ENCODE data around the gene LRRTM4.

Gene LRRTM4

DNA sequence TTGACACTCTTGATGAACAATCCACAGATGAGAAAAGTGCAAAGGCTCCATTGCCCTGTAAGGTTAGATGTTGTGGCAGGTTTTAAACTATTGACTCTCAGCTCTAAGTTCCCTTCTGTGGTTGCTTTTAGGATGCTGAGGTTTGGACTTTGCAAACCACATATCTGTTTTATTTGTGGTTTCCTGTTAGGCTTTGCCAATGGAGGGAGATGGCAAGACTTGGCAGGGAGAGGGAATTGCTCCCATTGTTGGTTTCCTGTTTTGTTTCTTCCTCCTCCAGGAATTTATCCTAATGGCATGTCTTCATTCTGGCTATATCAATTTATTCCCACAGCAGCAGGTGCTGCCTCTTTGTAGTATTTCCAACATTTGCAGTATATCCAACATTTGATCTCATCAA is 772.3 kb downstream of the LRRTM4 start:
- Mint-ChIP-seq H3K27me3 (ENCODE audit: low read depth, poor library complexity) (no peaks in the 10 kb centered on the region), H3K4me1 (no peaks in the 10 kb centered on the region), H3K4me3 (no peak overlapping the region), H3K27ac (no peak overlapping the region), H3K36me3 (ENCODE audit: low read depth) (no peaks in the 10 kb centered on the region), H3K9me3 (no peaks in the 10 kb centered on the region)
- no peak for DNase-seq
- no peak for TF ChIP-seq CTCF (IDR thresholded peaks at IDR 0.05)

DNA sequence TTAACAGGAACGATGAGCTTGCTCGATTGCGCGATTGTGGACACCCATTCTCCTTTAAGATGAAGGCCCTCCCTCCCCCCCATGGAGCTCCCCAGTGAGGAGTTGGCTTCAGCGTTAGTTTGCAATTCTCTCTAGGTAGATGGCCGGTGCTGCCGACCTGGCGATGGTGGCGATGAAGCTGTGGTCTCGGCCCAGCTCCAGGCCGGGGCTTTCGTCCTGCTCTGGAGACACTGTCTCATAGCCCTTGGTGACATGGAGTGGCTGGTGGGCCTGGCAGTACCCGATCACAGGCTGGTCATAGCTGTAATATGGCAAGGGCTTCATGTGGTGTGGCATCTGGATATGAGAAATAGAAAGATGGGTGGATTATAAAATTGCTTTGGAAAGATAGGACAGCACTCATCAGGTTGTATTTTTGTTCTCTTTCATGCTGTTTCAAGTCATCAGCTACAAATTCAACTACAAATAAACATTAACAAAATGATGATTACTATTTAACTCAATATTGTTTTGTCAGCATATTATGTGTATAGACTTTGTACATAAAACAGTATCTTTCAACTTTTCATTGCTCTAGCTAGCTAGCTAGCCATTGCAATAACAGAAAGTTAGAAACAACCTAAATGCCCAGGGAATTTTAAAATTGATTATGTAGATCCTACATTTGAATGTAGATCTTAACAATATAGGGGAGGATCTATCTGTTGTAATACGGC is 773.4 kb downstream of the LRRTM4 start:
- Mint-ChIP-seq H3K27ac (no peak overlapping the region), H3K27me3 (ENCODE audit: low read depth, poor library complexity) (no peaks in the 10 kb centered on the region), H3K9me3 (no peaks in the 10 kb centered on the region), H3K4me3 (no peak overlapping the region), H3K36me3 (ENCODE audit: low read depth) (no peaks in the 10 kb centered on the region), H3K4me1 (no peaks in the 10 kb centered on the region)
- no peak for DNase-seq
- no peak for TF ChIP-seq CTCF (IDR thresholded peaks at IDR 0.05)

DNA sequence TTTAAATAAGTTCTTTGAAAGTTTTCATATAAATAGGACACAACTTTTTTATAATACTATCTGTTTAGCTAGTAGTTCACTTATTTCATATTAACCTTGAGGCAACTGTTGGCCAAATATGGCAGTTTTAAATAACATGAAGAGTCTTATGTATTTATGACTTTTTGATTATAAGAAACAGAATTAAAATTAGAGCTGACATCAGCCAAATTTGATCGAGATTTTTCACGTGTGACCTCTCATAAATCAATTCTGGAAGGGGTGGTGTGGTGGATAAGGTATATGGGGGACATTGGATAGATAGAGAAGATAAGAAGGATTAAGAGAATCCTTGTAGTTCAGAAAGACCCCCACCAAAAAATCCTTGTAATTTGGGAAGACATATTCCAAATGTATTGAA is 776.6 kb downstream of the LRRTM4 start:
- no peak overlapping the region for H3K4me3 Mint-ChIP-seq
- no peak overlapping the region for H3K27ac Mint-ChIP-seq
- no peaks in the 10 kb centered on the region for H3K4me1 Mint-ChIP-seq
- no peaks in the 10 kb centered on the region for H3K36me3 Mint-ChIP-seq (ENCODE audit: low read depth)
- no peak for TF ChIP-seq CTCF (IDR thresholded peaks at IDR 0.05)
- DNase-seq = no peak
- no peaks in the 10 kb centered on the region for H3K9me3 Mint-ChIP-seq
- H3K27me3 Mint-ChIP-seq (ENCODE audit: low read depth, poor library complexity) = no peaks in the 10 kb centered on the region

GRCh38 chr2:76737607-76738006 is 784.6 kb downstream of the LRRTM4 start:
- Mint-ChIP-seq H3K9me3 (no peaks in the 10 kb centered on the region), H3K27me3 (ENCODE audit: low read depth, poor library complexity) (no peaks in the 10 kb centered on the region), H3K36me3 (ENCODE audit: low read depth) (no peaks in the 10 kb centered on the region), H3K4me3 (no peak overlapping the region), H3K4me1 (no peaks in the 10 kb centered on the region), H3K27ac (no peak overlapping the region)
- DNase-seq = no peak
- no peak for TF ChIP-seq CTCF (IDR thresholded peaks at IDR 0.05)

DNA sequence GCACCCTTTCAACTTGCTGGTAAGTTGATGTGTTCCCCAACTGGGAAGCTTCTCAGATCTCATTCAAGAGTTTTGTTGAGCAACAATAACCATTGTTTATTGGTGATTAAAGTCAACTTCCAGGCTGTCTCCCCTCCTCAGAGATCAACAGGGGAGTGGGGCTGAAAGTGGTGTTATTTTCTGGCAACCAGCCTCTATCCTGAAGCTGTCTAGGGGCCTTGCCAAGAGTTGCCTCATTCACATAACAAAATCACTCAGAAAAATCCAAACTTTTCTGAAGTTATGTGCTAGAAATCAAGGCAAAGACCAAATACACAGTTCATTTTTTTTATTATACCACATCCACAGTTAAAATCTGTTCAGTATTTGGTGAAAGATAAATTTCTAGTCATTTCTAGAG is 788.4 kb downstream of the LRRTM4 start:
- no peak overlapping the region for H3K4me3 Mint-ChIP-seq
- TF ChIP-seq CTCF (IDR thresholded peaks at IDR 0.05) = no peak
- no peak overlapping the region for H3K27ac Mint-ChIP-seq
- peaks cover 3% of the 10 kb centered on the region for H3K27me3 Mint-ChIP-seq (ENCODE audit: low read depth, poor library complexity)
- H3K4me1 Mint-ChIP-seq = no peaks in the 10 kb centered on the region
- no peak for DNase-seq
- no peaks in the 10 kb centered on the region for H3K36me3 Mint-ChIP-seq (ENCODE audit: low read depth)
- peaks cover 5% of the 10 kb centered on the region for H3K9me3 Mint-ChIP-seq

GRCh38 chr2:76731157-76731556 is 791.0 kb downstream of the LRRTM4 start:
- H3K36me3 Mint-ChIP-seq (ENCODE audit: low read depth) = no peaks in the 10 kb centered on the region
- H3K27me3 Mint-ChIP-seq (ENCODE audit: low read depth, poor library complexity) = peaks cover 3% of the 10 kb centered on the region
- H3K4me3 Mint-ChIP-seq = no peak overlapping the region
- TF ChIP-seq CTCF (IDR thresholded peaks at IDR 0.05) = no peak
- H3K9me3 Mint-ChIP-seq = peaks cover 14% of the 10 kb centered on the region
- H3K4me1 Mint-ChIP-seq = no peaks in the 10 kb centered on the region
- no peak for DNase-seq
- no peak overlapping the region for H3K27ac Mint-ChIP-seq

All from nephron progenitor cell (in vitro differentiated cells).